ENCODE results near the gene ABHD18.

GRCh38 chr4:127957105-127957504, 8.1 kb upstream of the ABHD18 start:
- TF ChIP-seq CTCF (IDR thresholded peaks at IDR 0.05) (no peak), EZH2 (IDR thresholded peaks at IDR 0.05) (no peak)

Measured in neural progenitor cell (in vitro differentiated cells).